CD4-positive, alpha-beta T cell treated with Interleukin-12 subunit alpha and Interleukin-12 subunit beta, for 1 hour (primary cell): ENCODE measurements around the gene PIPOX.
A peak's percentile ranks its signal among the peaks of the same experiment; 100 is the strongest.

Source experiments
- DNase-seq: peaks from one replicate; pipeline ENCODE4 v3.0.0-alpha.2; 2020

The PIPOX gene

GRCh38 chr17:29020576-29020975, 22.4 kb upstream of the PIPOX start:
- DNase-seq: no peak

- DNase-seq: no peak
Observed at GRCh38 chr17:29021226-29021625, 21.7 kb upstream of the PIPOX start.

GRCh38 chr17:29022074-29022473, 20.9 kb upstream of the PIPOX start:
- no peak for DNase-seq

GRCh38 chr17:29024316-29024952, 18.5 kb upstream of the PIPOX start:
- no peak for DNase-seq

GRCh38 chr17:29031488-29031887, 11.5 kb upstream of the PIPOX start:
- no peak for DNase-seq

- DNase-seq: no peak
Observed at GRCh38 chr17:29032013-29032856, 10.7 kb upstream of the PIPOX start.

GRCh38 chr17:29032857-29033197, 10.1 kb upstream of the PIPOX start:
- no peak for DNase-seq

GRCh38 chr17:29034510-29034909, 8.4 kb upstream of the PIPOX start:
- DNase-seq: no peak

GRCh38 chr17:29036584-29036983, 6.4 kb upstream of the PIPOX start:
- no peak for DNase-seq

- no peak for DNase-seq
Observed at GRCh38 chr17:29037739-29038084, 5.2 kb upstream of the PIPOX start.

- DNase-seq: no peak
Observed at GRCh38 chr17:29038085-29038795, 4.7 kb upstream of the PIPOX start.

- no peak for DNase-seq
Observed at GRCh38 chr17:29039764-29040598, 3.0 kb upstream of the PIPOX start.

- DNase-seq: no peak
Observed at GRCh38 chr17:29041091-29041490, 1.9 kb upstream of the PIPOX start.

- DNase-seq: no peak
Observed at GRCh38 chr17:29041571-29041970, 1.4 kb upstream of the PIPOX start.

GRCh38 chr17:29042026-29042678, 789 bp upstream of the PIPOX start:
- DNase-seq: no peak

GRCh38 chr17:29043539-29044145, 701 bp downstream of the PIPOX start:
- DNase-seq: peak; percentile 12

GRCh38 chr17:29045026-29045425, 2.1 kb downstream of the PIPOX start:
- no peak for DNase-seq

- no peak for DNase-seq
Observed at GRCh38 chr17:29045734-29046472, 3.0 kb downstream of the PIPOX start.

- no peak for DNase-seq
Observed at GRCh38 chr17:29046473-29046839, 3.5 kb downstream of the PIPOX start.

GRCh38 chr17:29048440-29049368, 5.8 kb downstream of the PIPOX start:
- DNase-seq: no peak
